ENCODE data around the gene APLF.

GRCh38 chr2:68426848-68427579 lies 40.4 kb upstream of the APLF start:
- TF ChIP-seq CTCF (IDR thresholded peaks at IDR 0.05; ENCODE audit: poor library complexity), result no peak
- no peak for TF ChIP-seq EZH2 (IDR thresholded peaks at IDR 0.05; ENCODE audit: borderline replicate concordance)
- no peak for TF ChIP-seq EZH2phosphoT487 (IDR thresholded peaks at IDR 0.05; ENCODE audit: low read depth, severe bottlenecking, unreplicated experiment)
